Type B pancreatic cell (in vitro differentiated cells): ENCODE measurements around the gene SPOCK2. TPM values are rescaled to one million over a fixed set of nuclear protein-coding genes. Genes with fewer than 3 reads are reported as not detected.
A peak's percentile ranks its signal among the peaks of the same experiment; 100 is the strongest.

Experiments used
- DNase-seq: peaks from one replicate; pipeline ENCODE4 v3.0.0; 2021; ENCODE audit warnings: mixed read lengths; ENCODE audit not compliant: unreplicated experiment; ENCODE audit errors: extremely low spot score
- H3K27ac Mint-ChIP-seq: 2 replicates; pipeline ENCODE4 v1.8.0; 2021; ENCODE audit warnings: mild to moderate bottlenecking, mixed read lengths
- H3K27me3 Mint-ChIP-seq: 2 replicates; pipeline ENCODE4 v1.8.0; 2021; ENCODE audit warnings: mixed read lengths
- H3K36me3 Mint-ChIP-seq: 2 replicates; pipeline ENCODE4 v1.8.0; 2021; ENCODE audit warnings: mixed read lengths
- H3K4me1 Mint-ChIP-seq: one replicate; pipeline ENCODE4 v1.8.0; 2021; ENCODE audit warnings: mixed read lengths; ENCODE audit not compliant: unreplicated experiment
- H3K4me3 Mint-ChIP-seq: 2 replicates; pipeline ENCODE4 v1.8.0; 2021; ENCODE audit warnings: mild to moderate bottlenecking, mixed read lengths
- H3K9me3 Mint-ChIP-seq: 2 replicates; pipeline ENCODE4 v1.8.0; 2021; ENCODE audit warnings: mixed read lengths
- CTCF ChIP-seq: fragments of 200-600 bp; sonication (generic); conservative IDR thresholded peaks from 2 replicates; pipeline ENCODE4 v1.5.0; 2021; ENCODE audit warnings: antibody characterized with exemption, mild to moderate bottlenecking
- total RNA-seq: library from RNA; stranded (reverse); gene quantifications from 2 replicates; pipeline ENCODE4 v1.2.1, GENCODE V29; 2021; ENCODE audit warnings: low replicate concordance

The SPOCK2 gene
- total RNA-seq, 1 donor from 2014 or later: 13.8 TPM

GRCh38 chr10:72009425-72010081, 78.8 kb downstream of the SPOCK2 start:
- no peak for DNase-seq

GRCh38 chr10:72009051-72009424, 79.3 kb downstream of the SPOCK2 start:
- Mint-ChIP-seq H3K36me3 (peaks cover 23% of the 10 kb centered on the region), H3K27ac (peak overlapping the region; percentile 93), H3K9me3 (peaks cover 3% of the 10 kb centered on the region), H3K27me3 (no peaks in the 10 kb centered on the region), H3K4me3 (peak overlapping the region; percentile 36), H3K4me1 (peaks cover 29% of the 10 kb centered on the region)
- no peak for DNase-seq
- TF ChIP-seq CTCF: no peak

More at GRCh38 chr10:72009425-72010081, 78.8 kb downstream of the SPOCK2 start:
- Mint-ChIP-seq H3K9me3 (peaks cover 3% of the 10 kb centered on the region), H3K36me3 (peaks cover 23% of the 10 kb centered on the region), H3K4me3 (peak overlapping the region; percentile 51), H3K4me1 (peaks cover 31% of the 10 kb centered on the region), H3K27me3 (no peaks in the 10 kb centered on the region), H3K27ac (peak overlapping the region; percentile 93)
- no peak for TF ChIP-seq CTCF

Other genes starting within 250 kb of the SPOCK2 start
- gene PSAP, start 237.3 kb downstream of the SPOCK2 start, total RNA-seq: 487 and 577 TPM in 2 replicates
- gene CHST3, start 124.2 kb downstream of the SPOCK2 start, total RNA-seq: 11.8 and 21.7 TPM in 2 replicates
- gene ANAPC16, start 127.5 kb upstream of the SPOCK2 start, total RNA-seq: 79.2 and 86.3 TPM in 2 replicates
- gene ASCC1, start 127.7 kb upstream of the SPOCK2 start, total RNA-seq: 30.4 and 32.8 TPM in 2 replicates
- gene DDIT4, start 185.4 kb upstream of the SPOCK2 start, total RNA-seq: 95.9 and 130 TPM in 2 replicates